Mesendoderm (in vitro differentiated cells): Measurements from ENCODE around the gene CRACR2A.

Experiments
- DNase-seq: peaks from one replicate; pipeline ENCODE4 v3.0.0; 2013
- H2AK5ac ChIP-seq: 2 replicates; pipeline ENCODE4 v1.6.1; 2013; ENCODE audit warnings: low read length, inconsistent platforms
- H2BK120ac ChIP-seq: 2 replicates; pipeline ENCODE4 v1.6.1; 2013; ENCODE audit warnings: low read depth, mild to moderate bottlenecking, low read length, moderate library complexity, mixed read lengths
- H2BK15ac ChIP-seq: replicated peaks from 2 replicates; pipeline ENCODE4 v1.6.1; 2013; ENCODE audit warnings: low read depth, mild to moderate bottlenecking, moderate library complexity
- H2BK5ac ChIP-seq: 2 replicates; pipeline ENCODE4 v1.6.1; 2013; ENCODE audit warnings: low read length, inconsistent platforms
- H3K18ac ChIP-seq: 2 replicates; pipeline ENCODE4 v1.6.1; 2013; ENCODE audit warnings: mild to moderate bottlenecking, low read length, mixed read lengths
- H3K23ac ChIP-seq: one replicate; pipeline ENCODE4 v1.6.1; 2013; ENCODE audit warnings: low read length
- H3K27ac ChIP-seq: 2 replicates; pipeline ENCODE4 v1.5.1; 2013; ENCODE audit warnings: low read depth, mild to moderate bottlenecking, inconsistent platforms, low read length, moderate library complexity
- H3K27me3 ChIP-seq: 2 replicates; pipeline ENCODE4 v1.6.1; 2013; ENCODE audit warnings: low read length, control low read depth, mild to moderate bottlenecking, inconsistent platforms; ENCODE audit not compliant: insufficient read depth, poor library complexity
- H3K36me3 ChIP-seq: 2 replicates; pipeline ENCODE4 v1.6.1; 2013; ENCODE audit warnings: low read length, inconsistent platforms; ENCODE audit not compliant: control insufficient read depth, insufficient read depth
- H3K4ac ChIP-seq: one replicate; pipeline ENCODE4 v1.6.1; 2013; ENCODE audit warnings: low read depth, mild to moderate bottlenecking, low read length, moderate library complexity
- H3K4me1 ChIP-seq: 2 replicates; pipeline ENCODE4 v1.6.1; 2013; ENCODE audit warnings: low read depth, low read length, inconsistent platforms; ENCODE audit not compliant: control insufficient read depth
- H3K4me2 ChIP-seq: 2 replicates; pipeline ENCODE4 v1.6.1; 2013; ENCODE audit warnings: low read length
- H3K4me3 ChIP-seq: 2 replicates; pipeline ENCODE4 v1.5.1; 2013; ENCODE audit warnings: mild to moderate bottlenecking, low read length
- H3K56ac ChIP-seq: one replicate; pipeline ENCODE4 v1.6.1; 2013; ENCODE audit warnings: low read length
- H3K79me1 ChIP-seq: 2 replicates; pipeline ENCODE4 v1.6.1; 2013; ENCODE audit warnings: low read length, inconsistent platforms
- H3K79me2 ChIP-seq: 2 replicates; pipeline ENCODE4 v1.6.1; 2013; ENCODE audit warnings: mild to moderate bottlenecking, low read length; ENCODE audit not compliant: control insufficient read depth, insufficient read depth
- H3K9ac ChIP-seq: 2 replicates; pipeline ENCODE4 v1.6.1; 2013; ENCODE audit warnings: low read length, inconsistent platforms
- H4K5ac ChIP-seq: one replicate; pipeline ENCODE4 v1.6.1; 2013; ENCODE audit warnings: low read length
- H4K8ac ChIP-seq: one replicate; pipeline ENCODE4 v1.6.1; 2013; ENCODE audit warnings: low read depth, mild to moderate bottlenecking, control low read depth, low read length, moderate library complexity
- WGBS: extraction: QIAGEN DNeasy Blood & Tissue Kit; methylation state at CpG from one replicate; pipeline ENCODE4 v1.1.7; 2013; ENCODE audit warnings: low lambda C conversion rate, missing lambda C conversion rate; ENCODE audit not compliant: insufficient coverage; ENCODE audit errors: extremely low coverage; 5-methylcytosine and 5-hydroxymethylcytosine counted together

Gene CRACR2A

GRCh38 chr12:3725388-3726115 is 27.4 kb downstream of the CRACR2A start:
- Histone ChIP-seq H3K27ac (no peak overlapping the region), H3K4me3 (no peak overlapping the region), H3K4me2 (no peak overlapping the region), H4K8ac (no peak overlapping the region), H3K56ac (no peak overlapping the region), H3K36me3 (no peaks in the 10 kb centered on the region), H3K27me3 (no peaks in the 10 kb centered on the region), H3K79me2 (no peaks in the 10 kb centered on the region), H2BK5ac (no peak overlapping the region), H2AK5ac (no peak overlapping the region), H3K4me1 (peaks cover 2% of the 10 kb centered on the region), H3K79me1 (no peaks in the 10 kb centered on the region), H3K4ac (no peak overlapping the region), H4K5ac (no peak overlapping the region), H3K18ac (no peak overlapping the region), H2BK15ac (no peak overlapping the region), H3K23ac (no peak overlapping the region), H3K9ac (no peak overlapping the region), H2BK120ac (no peak overlapping the region)
- WGBS = no CpG with 5 or more reads among the region's 6 CpGs
- DNase-seq = peak; percentile 44

- Histone ChIP-seq H2BK5ac (no peak overlapping the region), H3K27me3 (no peaks in the 10 kb centered on the region), H3K79me1 (no peaks in the 10 kb centered on the region), H3K18ac (no peak overlapping the region), H3K36me3 (no peaks in the 10 kb centered on the region), H3K4me1 (peaks cover 2% of the 10 kb centered on the region), H2AK5ac (no peak overlapping the region), H3K9ac (no peak overlapping the region), H2BK120ac (no peak overlapping the region), H3K4me2 (no peak overlapping the region), H3K4ac (no peak overlapping the region), H4K5ac (no peak overlapping the region), H3K56ac (no peak overlapping the region), H3K27ac (no peak overlapping the region), H3K23ac (no peak overlapping the region), H4K8ac (no peak overlapping the region), H3K79me2 (no peaks in the 10 kb centered on the region), H2BK15ac (no peak overlapping the region), H3K4me3 (no peak overlapping the region)
- WGBS = no CpG with 5 or more reads among the region's 14 CpGs
- DNase-seq = no peak
Observed at GRCh38 chr12:3723916-3724805, 28.7 kb downstream of the CRACR2A start.

- no peaks in the 10 kb centered on the region for H3K79me1 ChIP-seq
- H2BK15ac ChIP-seq = no peak overlapping the region
- WGBS = no CpG with 5 or more reads among the region's 6 CpGs
- H4K8ac ChIP-seq = no peak overlapping the region
- no peak overlapping the region for H3K27ac ChIP-seq
- H3K4me1 ChIP-seq = no peaks in the 10 kb centered on the region
- H3K4ac ChIP-seq = no peak overlapping the region
- no peaks in the 10 kb centered on the region for H3K79me2 ChIP-seq
- H4K5ac ChIP-seq = no peak overlapping the region
- H3K56ac ChIP-seq = no peak overlapping the region
- no peak overlapping the region for H2BK120ac ChIP-seq
- H3K18ac ChIP-seq = no peak overlapping the region
- H3K4me3 ChIP-seq = no peak overlapping the region
- no peak overlapping the region for H2AK5ac ChIP-seq
- H3K9ac ChIP-seq = no peak overlapping the region
- no peak overlapping the region for H3K4me2 ChIP-seq
- no peak overlapping the region for H2BK5ac ChIP-seq
- H3K27me3 ChIP-seq = no peaks in the 10 kb centered on the region
- no peak for DNase-seq
- no peaks in the 10 kb centered on the region for H3K36me3 ChIP-seq
- no peak overlapping the region for H3K23ac ChIP-seq
Observed at GRCh38 chr12:3722368-3722767, 30.5 kb downstream of the CRACR2A start.

DNA sequence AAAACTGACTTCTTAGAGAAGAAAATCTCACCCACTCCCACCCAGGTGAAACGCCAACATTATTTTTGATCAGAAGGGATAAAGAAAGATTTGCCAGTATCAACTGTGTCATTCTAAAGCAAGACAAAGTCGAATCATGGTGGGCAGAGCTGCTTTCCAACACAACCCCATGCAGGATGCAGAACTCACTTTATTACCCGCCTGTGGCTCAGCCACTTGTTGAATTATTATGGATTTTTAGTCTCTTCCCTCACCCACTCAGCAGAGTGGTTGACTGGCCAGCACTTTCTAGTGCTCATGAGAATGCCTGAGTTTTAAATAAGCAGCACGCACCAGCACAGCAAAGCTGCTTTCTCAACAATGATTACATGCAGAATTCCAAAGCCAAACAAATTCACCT is 32.1 kb downstream of the CRACR2A start:
- Histone ChIP-seq H3K4ac (no peak overlapping the region), H2BK5ac (no peak overlapping the region), H4K5ac (no peak overlapping the region), H3K27me3 (no peaks in the 10 kb centered on the region), H4K8ac (no peak overlapping the region), H3K79me2 (no peaks in the 10 kb centered on the region), H3K4me3 (no peak overlapping the region), H2BK120ac (no peak overlapping the region), H2BK15ac (no peak overlapping the region), H3K79me1 (no peaks in the 10 kb centered on the region), H3K56ac (no peak overlapping the region), H3K9ac (no peak overlapping the region), H2AK5ac (no peak overlapping the region), H3K4me2 (no peak overlapping the region), H3K4me1 (no peaks in the 10 kb centered on the region), H3K27ac (no peak overlapping the region), H3K23ac (no peak overlapping the region), H3K18ac (no peak overlapping the region), H3K36me3 (no peaks in the 10 kb centered on the region)
- WGBS = no CpG with 5 or more reads among the region's 4 CpGs
- no peak for DNase-seq

DNA sequence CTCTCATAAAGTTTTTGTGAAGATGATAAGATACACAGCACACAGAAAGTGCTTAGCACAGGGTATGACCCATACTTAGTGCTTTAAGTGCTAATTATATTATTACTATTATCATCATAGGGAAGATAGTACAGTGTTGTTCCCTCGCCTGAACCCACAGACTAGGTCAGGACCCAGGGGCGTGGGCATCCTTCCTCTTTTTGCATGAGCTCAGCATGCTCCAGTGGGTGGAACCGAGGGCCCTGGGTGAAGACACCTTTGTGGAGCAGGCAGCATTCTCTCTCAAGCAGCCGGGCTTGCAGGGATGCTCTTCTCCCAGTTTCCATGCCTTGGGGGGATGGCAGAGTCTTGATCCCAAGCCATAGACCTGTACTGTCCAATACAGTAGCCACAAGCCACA is 34.8 kb downstream of the CRACR2A start:
- no peaks in the 10 kb centered on the region for H3K79me1 ChIP-seq
- H3K9ac ChIP-seq = no peak overlapping the region
- H3K56ac ChIP-seq = no peak overlapping the region
- H3K18ac ChIP-seq = no peak overlapping the region
- no peak overlapping the region for H2BK5ac ChIP-seq
- no peak for DNase-seq
- no peak overlapping the region for H4K5ac ChIP-seq
- H2BK15ac ChIP-seq = no peak overlapping the region
- H3K23ac ChIP-seq = no peak overlapping the region
- H2BK120ac ChIP-seq = no peak overlapping the region
- H3K4me1 ChIP-seq = peaks cover 7% of the 10 kb centered on the region
- H3K27me3 ChIP-seq = no peaks in the 10 kb centered on the region
- H3K79me2 ChIP-seq = no peaks in the 10 kb centered on the region
- WGBS = no CpG with 5 or more reads among the region's 4 CpGs
- no peak overlapping the region for H3K27ac ChIP-seq
- H2AK5ac ChIP-seq = no peak overlapping the region
- H3K4me2 ChIP-seq = no peak overlapping the region
- H4K8ac ChIP-seq = no peak overlapping the region
- no peak overlapping the region for H3K4ac ChIP-seq
- no peak overlapping the region for H3K4me3 ChIP-seq
- no peaks in the 10 kb centered on the region for H3K36me3 ChIP-seq
